PC-3 (cell line): ENCODE results near the gene KAT6B.

Experiments
- EZH2 ChIP-seq: fragments of 300-600 bp; sonication (generic); IDR thresholded peaks from one replicate; pipeline ENCODE4 v1.6.1; 2017; ENCODE audit warnings: antibody characterized with exemption, mild to moderate bottlenecking, low read length; ENCODE audit not compliant: unreplicated experiment
- TF ChIP-seq, protein P1 (sequence below): fragments of 300-600 bp; sonication (generic); conservative IDR thresholded peaks from 2 replicates; pipeline ENCODE4 v1.5.1; 2017; ENCODE audit warnings: antibody characterized with exemption, low read depth, mild to moderate bottlenecking, low read length

DNA sequence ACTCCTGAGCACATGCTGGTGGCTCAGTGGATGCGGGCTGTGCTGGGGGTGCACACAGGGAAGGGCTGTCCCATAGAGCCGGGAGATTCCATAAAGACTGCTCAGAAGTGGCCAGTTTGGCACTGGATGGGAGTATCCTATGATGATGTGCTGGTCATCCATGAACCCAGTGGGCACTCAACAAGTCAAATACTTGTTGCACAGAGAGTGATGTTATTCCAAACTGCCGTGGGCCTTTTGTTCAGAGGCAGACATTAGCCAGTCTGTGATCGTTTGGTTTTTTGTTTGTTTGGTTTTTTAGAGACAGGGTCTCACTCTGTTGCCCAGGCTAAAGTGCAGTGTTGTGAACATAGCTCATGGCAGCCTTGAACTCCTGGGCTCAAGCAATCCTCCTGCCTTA lies 254.2 kb downstream of the KAT6B start:
- TF ChIP-seq, protein P1, sequence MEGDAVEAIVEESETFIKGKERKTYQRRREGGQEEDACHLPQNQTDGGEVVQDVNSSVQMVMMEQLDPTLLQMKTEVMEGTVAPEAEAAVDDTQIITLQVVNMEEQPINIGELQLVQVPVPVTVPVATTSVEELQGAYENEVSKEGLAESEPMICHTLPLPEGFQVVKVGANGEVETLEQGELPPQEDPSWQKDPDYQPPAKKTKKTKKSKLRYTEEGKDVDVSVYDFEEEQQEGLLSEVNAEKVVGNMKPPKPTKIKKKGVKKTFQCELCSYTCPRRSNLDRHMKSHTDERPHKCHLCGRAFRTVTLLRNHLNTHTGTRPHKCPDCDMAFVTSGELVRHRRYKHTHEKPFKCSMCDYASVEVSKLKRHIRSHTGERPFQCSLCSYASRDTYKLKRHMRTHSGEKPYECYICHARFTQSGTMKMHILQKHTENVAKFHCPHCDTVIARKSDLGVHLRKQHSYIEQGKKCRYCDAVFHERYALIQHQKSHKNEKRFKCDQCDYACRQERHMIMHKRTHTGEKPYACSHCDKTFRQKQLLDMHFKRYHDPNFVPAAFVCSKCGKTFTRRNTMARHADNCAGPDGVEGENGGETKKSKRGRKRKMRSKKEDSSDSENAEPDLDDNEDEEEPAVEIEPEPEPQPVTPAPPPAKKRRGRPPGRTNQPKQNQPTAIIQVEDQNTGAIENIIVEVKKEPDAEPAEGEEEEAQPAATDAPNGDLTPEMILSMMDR, result no peak
- TF ChIP-seq EZH2, result no peak
